Measurements from ENCODE around the gene WDR6. TPM values are rescaled to one million over a fixed set of nuclear protein-coding genes. Genes with fewer than 3 reads are reported as not detected.

The WDR6 gene, protein sequence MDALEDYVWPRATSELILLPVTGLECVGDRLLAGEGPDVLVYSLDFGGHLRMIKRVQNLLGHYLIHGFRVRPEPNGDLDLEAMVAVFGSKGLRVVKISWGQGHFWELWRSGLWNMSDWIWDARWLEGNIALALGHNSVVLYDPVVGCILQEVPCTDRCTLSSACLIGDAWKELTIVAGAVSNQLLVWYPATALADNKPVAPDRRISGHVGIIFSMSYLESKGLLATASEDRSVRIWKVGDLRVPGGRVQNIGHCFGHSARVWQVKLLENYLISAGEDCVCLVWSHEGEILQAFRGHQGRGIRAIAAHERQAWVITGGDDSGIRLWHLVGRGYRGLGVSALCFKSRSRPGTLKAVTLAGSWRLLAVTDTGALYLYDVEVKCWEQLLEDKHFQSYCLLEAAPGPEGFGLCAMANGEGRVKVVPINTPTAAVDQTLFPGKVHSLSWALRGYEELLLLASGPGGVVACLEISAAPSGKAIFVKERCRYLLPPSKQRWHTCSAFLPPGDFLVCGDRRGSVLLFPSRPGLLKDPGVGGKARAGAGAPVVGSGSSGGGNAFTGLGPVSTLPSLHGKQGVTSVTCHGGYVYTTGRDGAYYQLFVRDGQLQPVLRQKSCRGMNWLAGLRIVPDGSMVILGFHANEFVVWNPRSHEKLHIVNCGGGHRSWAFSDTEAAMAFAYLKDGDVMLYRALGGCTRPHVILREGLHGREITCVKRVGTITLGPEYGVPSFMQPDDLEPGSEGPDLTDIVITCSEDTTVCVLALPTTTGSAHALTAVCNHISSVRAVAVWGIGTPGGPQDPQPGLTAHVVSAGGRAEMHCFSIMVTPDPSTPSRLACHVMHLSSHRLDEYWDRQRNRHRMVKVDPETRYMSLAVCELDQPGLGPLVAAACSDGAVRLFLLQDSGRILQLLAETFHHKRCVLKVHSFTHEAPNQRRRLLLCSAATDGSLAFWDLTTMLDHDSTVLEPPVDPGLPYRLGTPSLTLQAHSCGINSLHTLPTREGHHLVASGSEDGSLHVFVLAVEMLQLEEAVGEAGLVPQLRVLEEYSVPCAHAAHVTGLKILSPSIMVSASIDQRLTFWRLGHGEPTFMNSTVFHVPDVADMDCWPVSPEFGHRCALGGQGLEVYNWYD
- polyA plus RNA-seq (2013, experiment 1 of 2): 73.5 TPM
- 74.2 TPM for polyA plus RNA-seq (2013, experiment 2 of 2)

DNA sequence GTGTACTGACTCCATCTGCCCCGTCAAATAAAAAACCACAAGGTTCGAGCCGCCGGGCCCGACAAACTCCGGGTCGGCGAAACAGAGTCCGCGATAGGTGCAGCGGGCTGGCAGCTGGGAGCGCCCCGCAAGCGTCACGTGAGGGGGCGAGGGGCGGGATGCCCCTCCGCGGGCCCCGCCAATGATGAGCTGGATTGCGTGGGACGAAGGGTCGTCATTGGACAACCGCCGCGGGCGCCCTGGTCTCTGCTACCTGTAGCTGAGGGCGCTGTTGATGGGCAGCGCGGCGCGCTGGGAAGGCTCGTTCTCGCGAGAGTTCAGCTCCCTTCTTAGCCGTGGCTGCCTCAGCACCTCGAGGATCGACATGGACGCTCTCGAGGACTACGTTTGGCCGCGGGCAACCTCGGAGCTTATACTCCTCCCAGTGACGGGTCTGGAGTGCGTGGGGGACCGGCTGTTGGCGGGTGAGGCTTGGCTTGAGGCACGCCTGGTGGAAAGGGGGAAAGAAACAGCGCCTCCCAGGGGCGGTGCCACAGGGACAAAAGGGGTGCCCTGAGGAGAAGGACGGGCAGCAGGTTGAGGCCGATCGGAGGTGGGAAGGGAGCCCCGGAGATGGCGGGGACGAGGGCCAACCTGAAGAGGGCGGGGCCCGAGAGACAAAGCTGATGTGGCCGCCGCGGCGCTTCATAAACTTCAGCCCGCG is at the start of gene WDR6:
Gene WDR6 (plus strand): TSS at position 324 of the 703 bp plus-strand sequence. CDS start 41 bp downstream, at position 365.
- Histone ChIP-seq H3K56ac (ENCODE audit: low read length) (peak within 1 kb of the TSS; percentile 95), H3K27me3 (ENCODE audit: insufficient read depth, low read length, poor library complexity) (no peaks in the 10 kb centered on the region), H3K79me1 (ENCODE audit: low read length) (peaks cover 11% of the 10 kb centered on the region), H3K4me2 (ENCODE audit: low read length) (peak within 1 kb of the TSS; percentile 90), H2BK120ac (ENCODE audit: low read depth, low read length) (no peak within 1 kb of the TSS), H3K9ac (ENCODE audit: low read length) (peak within 1 kb of the TSS; percentile 96), H3K36me3 (ENCODE audit: control insufficient read depth, insufficient read depth, low read length) (peaks cover 5% of the 10 kb centered on the region), H2AK5ac (ENCODE audit: low read length) (no peak within 1 kb of the TSS), H3K18ac (ENCODE audit: low read length) (peak within 1 kb of the TSS; percentile 47), H4K5ac (ENCODE audit: low read length) (no peak within 1 kb of the TSS), H3K27ac (ENCODE audit: low read depth, low read length) (peak within 1 kb of the TSS; percentile 47), H3K4me1 (ENCODE audit: control insufficient read depth, low read depth, low read length) (peaks cover 5% of the 10 kb centered on the region), H4K8ac (ENCODE audit: low read depth, low read length) (no peak within 1 kb of the TSS), H2BK5ac (ENCODE audit: low read length) (peak within 1 kb of the TSS; percentile 94), H3K79me2 (ENCODE audit: control insufficient read depth, insufficient read depth, low read length) (peaks cover 30% of the 10 kb centered on the region), H3K4me3 (ENCODE audit: low read length) (peak within 1 kb of the TSS; percentile 83), H3K23ac (ENCODE audit: low read length) (peak within 1 kb of the TSS; percentile 59), H3K4ac (ENCODE audit: low read depth, low read length) (peak within 1 kb of the TSS; percentile 84), H2BK15ac (replicated peaks; ENCODE audit: low read depth) (no peak within 1 kb of the TSS)
- peak; percentile 99 for DNase-seq
- WGBS (ENCODE audit: extremely low coverage, insufficient coverage, low lambda C conversion rate): no CpG with 5 or more reads among the region's 65 CpGs

DNA sequence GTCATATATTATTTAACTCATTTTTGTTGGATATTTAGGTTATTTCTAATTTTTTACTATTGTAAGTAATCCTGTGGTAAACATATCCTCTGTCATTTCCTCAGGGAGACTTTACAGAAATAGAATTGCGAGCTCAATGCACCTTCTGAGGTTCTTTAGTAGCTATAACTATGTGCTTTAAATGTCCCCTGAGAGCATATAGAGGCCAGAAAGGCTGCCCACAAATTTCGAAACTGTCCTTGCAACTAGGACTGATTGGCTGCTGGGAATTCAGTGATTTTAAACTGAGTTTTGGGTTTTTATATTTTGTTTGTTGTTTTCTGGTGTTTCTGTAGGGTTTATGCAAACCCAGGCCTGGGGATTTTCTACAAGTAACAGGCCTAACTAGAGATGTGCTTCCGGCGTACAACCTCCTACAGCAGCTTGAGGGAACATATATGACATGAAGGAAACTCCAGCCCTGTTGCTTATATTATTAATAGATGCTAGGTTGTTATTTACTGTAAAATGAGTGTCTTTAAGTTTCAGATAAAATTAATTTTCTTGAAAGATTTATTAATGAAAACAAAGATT is 46.3 kb upstream of the WDR6 start:
- peaks cover 4% of the 10 kb centered on the region for H3K79me2 ChIP-seq (ENCODE audit: control insufficient read depth, insufficient read depth, low read length)
- H3K4me2 ChIP-seq (ENCODE audit: low read length): no peak overlapping the region
- H3K18ac ChIP-seq (ENCODE audit: low read length): no peak overlapping the region
- no CpG with 5 or more reads among the region's 4 CpGs for WGBS (ENCODE audit: extremely low coverage, insufficient coverage, low lambda C conversion rate)
- DNase-seq: no peak
- H3K23ac ChIP-seq (ENCODE audit: low read length): no peak overlapping the region
- H3K4me3 ChIP-seq (ENCODE audit: low read length): no peak overlapping the region
- no peak overlapping the region for H2AK5ac ChIP-seq (ENCODE audit: low read length)
- no peak overlapping the region for H2BK5ac ChIP-seq (ENCODE audit: low read length)
- H4K5ac ChIP-seq (ENCODE audit: low read length): no peak overlapping the region
- peaks cover 5% of the 10 kb centered on the region for H3K36me3 ChIP-seq (ENCODE audit: control insufficient read depth, insufficient read depth, low read length)
- no peak overlapping the region for H2BK120ac ChIP-seq (ENCODE audit: low read depth, low read length)
- no peak overlapping the region for H3K27ac ChIP-seq (ENCODE audit: low read depth, low read length)
- no peak overlapping the region for H2BK15ac ChIP-seq (replicated peaks; ENCODE audit: low read depth)
- H3K27me3 ChIP-seq (ENCODE audit: insufficient read depth, low read length, poor library complexity): no peaks in the 10 kb centered on the region
- H3K9ac ChIP-seq (ENCODE audit: low read length): no peak overlapping the region
- no peaks in the 10 kb centered on the region for H3K4me1 ChIP-seq (ENCODE audit: control insufficient read depth, low read depth, low read length)
- no peak overlapping the region for H3K56ac ChIP-seq (ENCODE audit: low read length)
- peaks cover 12% of the 10 kb centered on the region for H3K79me1 ChIP-seq (ENCODE audit: low read length)
- no peak overlapping the region for H3K4ac ChIP-seq (ENCODE audit: low read depth, low read length)
- no peak overlapping the region for H4K8ac ChIP-seq (ENCODE audit: low read depth, low read length)

DNA sequence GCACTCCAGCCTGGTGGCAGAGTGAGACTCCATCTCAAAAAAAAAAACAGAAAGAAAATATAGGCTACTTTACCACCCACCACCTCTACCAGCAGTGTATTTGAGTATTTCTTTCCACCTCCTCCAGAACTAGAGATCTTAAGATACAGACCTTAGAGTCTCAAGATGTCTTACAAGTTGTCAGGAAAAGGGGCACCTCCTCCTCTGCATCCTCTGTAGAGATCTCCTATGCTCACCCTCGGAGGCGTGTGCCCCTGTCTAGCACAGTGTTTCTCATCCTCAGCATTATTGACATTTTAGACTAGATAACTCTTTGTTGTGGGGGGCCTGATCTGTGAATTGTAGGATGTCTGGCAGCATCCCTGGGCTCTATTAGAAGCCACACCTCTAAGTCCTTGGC is 44.9 kb upstream of the WDR6 start:
- H3K27me3 ChIP-seq (ENCODE audit: insufficient read depth, low read length, poor library complexity): no peaks in the 10 kb centered on the region
- no peaks in the 10 kb centered on the region for H3K4me1 ChIP-seq (ENCODE audit: control insufficient read depth, low read depth, low read length)

DNA sequence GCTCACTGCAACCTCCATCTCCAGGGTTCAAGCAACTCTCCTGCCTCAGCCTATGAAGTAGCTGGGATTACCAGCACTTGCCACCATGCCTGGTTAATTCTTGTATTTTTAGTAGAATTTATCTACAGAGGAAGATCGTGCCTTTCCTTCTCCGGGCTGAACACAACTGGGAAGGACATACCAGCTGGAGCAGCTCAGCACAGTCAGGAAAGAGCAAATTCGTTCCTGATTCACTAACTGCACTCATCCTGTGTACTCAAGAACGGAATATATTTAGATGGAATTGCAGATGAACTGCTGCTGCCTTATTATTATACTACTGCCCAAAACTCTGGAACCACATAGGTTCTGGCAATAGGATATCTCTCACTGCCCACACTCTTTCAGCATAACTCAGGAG is 44.3 kb upstream of the WDR6 start:
- Histone ChIP-seq H2AK5ac (ENCODE audit: low read length) (no peak overlapping the region), H3K79me2 (ENCODE audit: control insufficient read depth, insufficient read depth, low read length) (peaks cover 4% of the 10 kb centered on the region), H3K36me3 (ENCODE audit: control insufficient read depth, insufficient read depth, low read length) (peaks cover 6% of the 10 kb centered on the region), H3K4me3 (ENCODE audit: low read length) (no peak overlapping the region), H3K23ac (ENCODE audit: low read length) (no peak overlapping the region), H3K4me1 (ENCODE audit: control insufficient read depth, low read depth, low read length) (no peaks in the 10 kb centered on the region), H4K8ac (ENCODE audit: low read depth, low read length) (no peak overlapping the region), H2BK15ac (replicated peaks; ENCODE audit: low read depth) (no peak overlapping the region), H4K5ac (ENCODE audit: low read length) (no peak overlapping the region), H3K27me3 (ENCODE audit: insufficient read depth, low read length, poor library complexity) (no peaks in the 10 kb centered on the region), H3K4me2 (ENCODE audit: low read length) (no peak overlapping the region), H3K18ac (ENCODE audit: low read length) (no peak overlapping the region), H2BK120ac (ENCODE audit: low read depth, low read length) (no peak overlapping the region), H2BK5ac (ENCODE audit: low read length) (no peak overlapping the region), H3K4ac (ENCODE audit: low read depth, low read length) (no peak overlapping the region), H3K9ac (ENCODE audit: low read length) (no peak overlapping the region), H3K27ac (ENCODE audit: low read depth, low read length) (no peak overlapping the region), H3K56ac (ENCODE audit: low read length) (no peak overlapping the region), H3K79me1 (ENCODE audit: low read length) (peaks cover 11% of the 10 kb centered on the region)
- no peak for DNase-seq
- WGBS (ENCODE audit: extremely low coverage, insufficient coverage, low lambda C conversion rate): no CpG with 5 or more reads among the region's 4 CpGs

More for the DNA sequence above, 44.9 kb upstream of the WDR6 start:
- peaks cover 11% of the 10 kb centered on the region for H3K79me1 ChIP-seq (ENCODE audit: low read length)
- H3K23ac ChIP-seq (ENCODE audit: low read length): no peak overlapping the region
- no peak overlapping the region for H2BK120ac ChIP-seq (ENCODE audit: low read depth, low read length)
- no peak overlapping the region for H2BK5ac ChIP-seq (ENCODE audit: low read length)
- H3K27ac ChIP-seq (ENCODE audit: low read depth, low read length): no peak overlapping the region
- H3K36me3 ChIP-seq (ENCODE audit: control insufficient read depth, insufficient read depth, low read length): peaks cover 6% of the 10 kb centered on the region
- no peak overlapping the region for H4K5ac ChIP-seq (ENCODE audit: low read length)
- peaks cover 4% of the 10 kb centered on the region for H3K79me2 ChIP-seq (ENCODE audit: control insufficient read depth, insufficient read depth, low read length)
- no peak overlapping the region for H2AK5ac ChIP-seq (ENCODE audit: low read length)
- H4K8ac ChIP-seq (ENCODE audit: low read depth, low read length): no peak overlapping the region
- H3K9ac ChIP-seq (ENCODE audit: low read length): no peak overlapping the region
- H2BK15ac ChIP-seq (replicated peaks; ENCODE audit: low read depth): no peak overlapping the region
- DNase-seq: no peak
- H3K18ac ChIP-seq (ENCODE audit: low read length): no peak overlapping the region
- H3K56ac ChIP-seq (ENCODE audit: low read length): no peak overlapping the region
- no CpG with 5 or more reads among the region's 2 CpGs for WGBS (ENCODE audit: extremely low coverage, insufficient coverage, low lambda C conversion rate)
- no peak overlapping the region for H3K4me2 ChIP-seq (ENCODE audit: low read length)
- H3K4me3 ChIP-seq (ENCODE audit: low read length): no peak overlapping the region
- no peak overlapping the region for H3K4ac ChIP-seq (ENCODE audit: low read depth, low read length)

DNA sequence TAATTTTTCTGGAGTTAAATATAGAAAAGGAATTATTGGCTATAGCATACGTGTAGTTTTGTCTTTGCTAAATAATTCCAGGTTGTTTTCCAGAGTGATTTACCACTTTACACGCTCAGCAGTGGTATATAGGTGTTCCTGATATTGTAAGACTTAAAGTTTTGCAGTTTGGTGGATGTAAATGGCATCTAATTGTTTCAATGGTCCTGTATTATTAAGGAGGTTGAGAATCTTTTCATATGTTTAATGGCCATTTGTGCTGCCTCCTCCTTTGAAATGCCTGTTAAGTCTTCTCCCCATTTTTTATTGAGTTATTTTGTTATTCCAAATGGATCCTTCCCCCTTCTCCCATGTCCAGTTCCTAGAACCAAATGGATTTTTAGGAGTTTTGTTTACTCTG is 43.6 kb upstream of the WDR6 start:
- Histone ChIP-seq H3K9ac (ENCODE audit: low read length) (no peak overlapping the region), H3K18ac (ENCODE audit: low read length) (no peak overlapping the region), H4K8ac (ENCODE audit: low read depth, low read length) (no peak overlapping the region), H2AK5ac (ENCODE audit: low read length) (no peak overlapping the region), H2BK15ac (replicated peaks; ENCODE audit: low read depth) (no peak overlapping the region), H3K79me2 (ENCODE audit: control insufficient read depth, insufficient read depth, low read length) (peaks cover 4% of the 10 kb centered on the region), H2BK120ac (ENCODE audit: low read depth, low read length) (no peak overlapping the region), H3K4me3 (ENCODE audit: low read length) (no peak overlapping the region), H3K23ac (ENCODE audit: low read length) (no peak overlapping the region), H3K4me2 (ENCODE audit: low read length) (no peak overlapping the region), H3K79me1 (ENCODE audit: low read length) (peaks cover 10% of the 10 kb centered on the region), H3K27me3 (ENCODE audit: insufficient read depth, low read length, poor library complexity) (no peaks in the 10 kb centered on the region), H3K36me3 (ENCODE audit: control insufficient read depth, insufficient read depth, low read length) (peaks cover 6% of the 10 kb centered on the region), H3K56ac (ENCODE audit: low read length) (no peak overlapping the region), H2BK5ac (ENCODE audit: low read length) (no peak overlapping the region), H3K27ac (ENCODE audit: low read depth, low read length) (no peak overlapping the region), H3K4me1 (ENCODE audit: control insufficient read depth, low read depth, low read length) (no peaks in the 10 kb centered on the region), H3K4ac (ENCODE audit: low read depth, low read length) (no peak overlapping the region), H4K5ac (ENCODE audit: low read length) (no peak overlapping the region)
- DNase-seq: no peak
- no CpG with 5 or more reads among the region's 2 CpGs for WGBS (ENCODE audit: extremely low coverage, insufficient coverage, low lambda C conversion rate)

Measured in mesendoderm (in vitro differentiated cells).